HEK293 (cell line): ENCODE data around the gene ABTB2.
A peak's percentile ranks its signal among the peaks of the same experiment; 100 is the strongest.

Experiments
- CTCF ChIA-PET: fragments of 350-600 bp; formaldehyde crosslinking; extraction: SDS; loops from one replicate; lab custom pipeline; 2021; ENCODE audit warnings: antibody characterized with exemption; lab: Yijun Ruan, JAX
- POLR2A ChIA-PET: fragments of 300-600 bp; formaldehyde crosslinking; extraction: SDS; loops from one replicate; lab custom pipeline; 2020; ENCODE audit warnings: antibody characterized with exemption, inconsistent platforms; lab: Yijun Ruan, JAX
- H3K27ac ChIP-seq: fragments of 200-500 bp; sonication (Bioruptor generic); 2 replicates; pipeline ENCODE4 v1.5.1; 2014; ENCODE audit warnings: low read depth, low read length, control low read depth, inconsistent platforms; ENCODE audit errors: extremely low read depth
- H3K36me3 ChIP-seq, 2 experiments: fragments of 200-500 bp in 1 of 2; sonication (Bioruptor generic) in 1 of 2; 1 replicate in 1 of 2; 2 replicates in 1 of 2; pipeline ENCODE4 v1.5.1; 2014 to 2017; ENCODE audit warnings: inconsistent platforms in 2 of 2, low read length in 2 of 2; ENCODE audit not compliant: control insufficient read depth in 2 of 2, insufficient read depth in 1 of 2
- H3K4me1 ChIP-seq: fragments of 200-500 bp; sonication (Bioruptor generic); 2 replicates; pipeline ENCODE4 v1.5.1; 2014; ENCODE audit warnings: mild to moderate bottlenecking, low read length, inconsistent platforms; ENCODE audit not compliant: control insufficient read depth, insufficient read depth
- H3K4me3 ChIP-seq: 2 replicates; pipeline ENCODE4 v1.5.1; 2011; ENCODE audit warnings: low read depth, mild to moderate bottlenecking, control low read depth, low read length, moderate library complexity
- H3K9me3 ChIP-seq: fragments of 200-500 bp; sonication (Bioruptor generic); 2 replicates; pipeline ENCODE4 v1.5.1; 2014; ENCODE audit warnings: low read depth, low read length, inconsistent platforms; ENCODE audit not compliant: control insufficient read depth, insufficient read depth
- EGR2 ChIP-seq: fragments of 450-650 bp; formaldehyde crosslinking; IDR thresholded peaks from 2 replicates; pipeline ENCODE4 v1.5.1; 2016; ENCODE audit warnings: low read depth, missing biosample characterization, missing genetic modification characterization
- HOXC10 ChIP-seq: sonication (generic); formaldehyde crosslinking; IDR thresholded peaks from 2 replicates; pipeline ENCODE4 v1.8.1; 2023; ENCODE audit warnings: mild to moderate bottlenecking, missing genetic modification reagents
- HOXD13 ChIP-seq: sonication (generic); formaldehyde crosslinking; IDR thresholded peaks from 2 replicates; pipeline ENCODE4 v1.8.0; 2022; ENCODE audit warnings: missing genetic modification reagents, borderline replicate concordance
- IKZF3 ChIP-seq: fragments of 450-650 bp; IDR thresholded peaks from 2 replicates; pipeline ENCODE4 v1.5.0; 2018; ENCODE audit warnings: missing biosample characterization, mild to moderate bottlenecking, missing genetic modification characterization, moderate library complexity
- OSR2 ChIP-seq: fragments of 450-650 bp; formaldehyde crosslinking; IDR thresholded peaks from 2 replicates; pipeline ENCODE4 v1.5.1; 2016; ENCODE audit warnings: missing biosample characterization, missing genetic modification characterization
- SCRT2 ChIP-seq: fragments of 450-650 bp; formaldehyde crosslinking; IDR thresholded peaks from 2 replicates; pipeline ENCODE4 v1.5.1; 2016; ENCODE audit warnings: missing biosample characterization, missing genetic modification characterization
- TCF7L2 ChIP-seq: IDR thresholded peaks from 2 replicates; pipeline ENCODE4 v1.6.1; 2011; ENCODE audit warnings: low read depth, mild to moderate bottlenecking, inconsistent platforms, low read length, moderate library complexity, borderline replicate concordance
- YY1 ChIP-seq: fragments of 450-650 bp; formaldehyde crosslinking; IDR thresholded peaks from 2 replicates; pipeline ENCODE4 v1.5.1; 2018; ENCODE audit warnings: missing biosample characterization, missing genetic modification characterization
- ZFHX2 ChIP-seq: fragments of 450-650 bp; formaldehyde crosslinking; conservative IDR thresholded peaks from 2 replicates; pipeline ENCODE4 v1.5.1; 2016; ENCODE audit warnings: missing biosample characterization, missing genetic modification characterization
- ZNF157 ChIP-seq: fragments of 450-650 bp; formaldehyde crosslinking; IDR thresholded peaks from 2 replicates; pipeline ENCODE4 v1.5.1; 2016; ENCODE audit warnings: missing biosample characterization, missing genetic modification characterization
- ZNF335 ChIP-seq: fragments of 450-650 bp; formaldehyde crosslinking; conservative IDR thresholded peaks from 2 replicates; pipeline ENCODE4 v1.5.1; 2016; ENCODE audit warnings: missing biosample characterization, missing genetic modification characterization
- ZNF341 ChIP-seq: fragments of 450-650 bp; formaldehyde crosslinking; IDR thresholded peaks from 2 replicates; pipeline ENCODE4; 2016; ENCODE audit warnings: low read depth, missing biosample characterization, missing genetic modification characterization
- ZNF366 ChIP-seq: fragments of 450-650 bp; formaldehyde crosslinking; conservative IDR thresholded peaks from 2 replicates; pipeline ENCODE4 v1.5.1; 2016; ENCODE audit warnings: missing biosample characterization, missing genetic modification characterization
- ZNF521 ChIP-seq: fragments of 450-650 bp; formaldehyde crosslinking; IDR thresholded peaks from 2 replicates; pipeline ENCODE4 v1.5.1; 2017; ENCODE audit warnings: missing biosample characterization, mild to moderate bottlenecking, missing genetic modification characterization
- ZNF555 ChIP-seq: fragments of 450-650 bp; formaldehyde crosslinking; conservative IDR thresholded peaks from 2 replicates; pipeline ENCODE4 v1.5.1; 2017; ENCODE audit warnings: missing biosample characterization, mild to moderate bottlenecking, missing genetic modification characterization, inconsistent platforms
- ZNF571 ChIP-seq: fragments of 450-650 bp; formaldehyde crosslinking; IDR thresholded peaks from 2 replicates; pipeline ENCODE4 v1.5.0; 2017; ENCODE audit warnings: missing biosample characterization, missing genetic modification characterization
- ZNF621 ChIP-seq: fragments of 450-650 bp; formaldehyde crosslinking; IDR thresholded peaks from 2 replicates; pipeline ENCODE4 v1.5.1; 2017; ENCODE audit warnings: missing biosample characterization, missing genetic modification characterization
- ZNF624 ChIP-seq: fragments of 450-650 bp; formaldehyde crosslinking; IDR thresholded peaks from 2 replicates; pipeline ENCODE4 v1.5.1; 2017; ENCODE audit warnings: missing biosample characterization, missing genetic modification characterization
- ZNF629 ChIP-seq: fragments of 450-650 bp; formaldehyde crosslinking; IDR thresholded peaks from 2 replicates; pipeline ENCODE4 v1.5.1; 2017; ENCODE audit warnings: missing biosample characterization, missing genetic modification characterization
- ZNF660 ChIP-seq: fragments of 450-650 bp; IDR thresholded peaks from 2 replicates; pipeline ENCODE4 v1.5.1; 2018; ENCODE audit warnings: missing biosample characterization, mild to moderate bottlenecking, missing genetic modification characterization
- ZNF707 ChIP-seq: fragments of 450-650 bp; formaldehyde crosslinking; IDR thresholded peaks from 2 replicates; pipeline ENCODE4 v1.5.1; 2016; ENCODE audit warnings: missing biosample characterization, missing genetic modification characterization
- ZSCAN23 ChIP-seq: fragments of 450-650 bp; formaldehyde crosslinking; IDR thresholded peaks from 2 replicates; pipeline ENCODE4 v1.5.1; 2016; ENCODE audit warnings: missing biosample characterization, missing genetic modification characterization
- ZXDB ChIP-seq: fragments of 450-650 bp; formaldehyde crosslinking; IDR thresholded peaks from 2 replicates; pipeline ENCODE4 v1.5.1; 2016; ENCODE audit warnings: missing biosample characterization, missing genetic modification characterization
- TF ChIP-seq, protein P1 (sequence below): fragments of 450-650 bp; formaldehyde crosslinking; IDR thresholded peaks from 2 replicates; pipeline ENCODE4 v1.5.1; 2016; ENCODE audit warnings: missing biosample characterization, missing genetic modification characterization
- TF ChIP-seq, protein P2 (sequence below): fragments of 450-650 bp; formaldehyde crosslinking; IDR thresholded peaks from 2 replicates; pipeline ENCODE4 v1.5.0; 2017; ENCODE audit warnings: missing biosample characterization, missing genetic modification characterization, borderline replicate concordance
- TF ChIP-seq, protein P3 (sequence below): fragments of 450-650 bp; formaldehyde crosslinking; IDR thresholded peaks from 2 replicates; pipeline ENCODE4 v1.5.1; 2017; ENCODE audit warnings: missing biosample characterization, missing genetic modification characterization
- TF ChIP-seq, protein P4 (sequence below): fragments of 450-650 bp; formaldehyde crosslinking; IDR thresholded peaks from 2 replicates; pipeline ENCODE4 v1.5.1; 2016; ENCODE audit warnings: missing biosample characterization, missing genetic modification characterization
- TF ChIP-seq, protein P5 (sequence below): fragments of 450-650 bp; formaldehyde crosslinking; IDR thresholded peaks from 2 replicates; pipeline ENCODE4 v1.5.1; 2016; ENCODE audit warnings: missing biosample characterization, missing genetic modification characterization

Gene ABTB2

DNA sequence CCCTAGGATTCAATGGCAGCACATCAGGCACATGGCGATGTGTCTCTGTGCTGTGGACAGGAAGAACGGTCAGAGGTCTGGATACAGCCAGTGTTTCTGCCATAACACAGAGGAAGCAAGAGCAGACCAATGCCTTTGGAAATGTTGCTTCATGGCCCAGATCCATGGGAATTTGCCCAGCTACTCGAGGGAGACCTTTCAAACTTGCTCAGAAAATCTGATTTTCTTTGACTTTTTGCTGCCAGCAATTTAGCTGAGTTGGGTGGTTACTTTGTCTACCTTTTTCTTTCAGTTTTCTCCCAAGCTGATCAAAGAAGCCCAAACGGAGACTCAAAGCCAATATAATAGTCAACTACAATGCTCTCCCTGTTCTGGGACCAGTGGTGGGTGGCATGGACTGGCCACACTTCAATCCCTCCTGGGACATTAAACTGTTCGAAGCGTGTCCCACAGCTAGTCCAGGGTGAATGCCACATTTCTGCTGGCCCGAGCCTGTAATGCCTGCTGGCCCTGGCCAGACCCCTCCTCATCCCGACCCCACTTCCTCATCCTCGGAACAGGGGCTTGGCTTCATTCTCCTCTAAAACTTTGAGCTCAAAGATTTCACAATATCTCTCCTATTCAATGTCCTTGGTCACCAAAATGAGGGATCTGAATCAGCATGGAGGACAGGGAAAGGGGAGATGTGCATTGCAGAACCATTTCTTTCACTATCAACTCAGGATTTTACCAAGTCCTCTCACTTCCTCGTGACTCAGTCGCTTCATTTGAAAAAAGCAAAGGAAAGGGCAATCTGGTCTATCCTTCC, 93.3 kb downstream of the ABTB2 start:
- no peaks in the 10 kb centered on the region for H3K36me3 ChIP-seq
- ChIA-PET CTCF (interaction anchor here (0.6 to 1.0 kb wide), 3 partner anchors 11 to 179 kb away, joined by 3 read pairs; no protein-coding TSS in a partner anchor), POLR2A (no interaction called here)
- H3K27ac ChIP-seq: no peak overlapping the region; the same call in 1 of the 2 replicates
- H3K9me3 ChIP-seq: no peaks in the 10 kb centered on the region
- TF ChIP-seq ZNF624 (tag by site-specific recombination) (no peak), ZNF571 (tag by site-specific recombination) (no peak), ZNF335 (tag by site-specific recombination) (no peak), EGR2 (tag by site-specific recombination) (no peak), OSR2 (tag by site-specific recombination) (no peak), HOXC10 (CRISPR knock-in tag) (no peak), TCF7L2 (no peak), IKZF3 (tag by site-specific recombination) (no peak), HOXD13 (CRISPR knock-in tag) (no peak), ZNF521 (tag by site-specific recombination) (no peak), YY1 (tag by site-specific recombination) (no peak)
- TF ChIP-seq, protein P1, sequence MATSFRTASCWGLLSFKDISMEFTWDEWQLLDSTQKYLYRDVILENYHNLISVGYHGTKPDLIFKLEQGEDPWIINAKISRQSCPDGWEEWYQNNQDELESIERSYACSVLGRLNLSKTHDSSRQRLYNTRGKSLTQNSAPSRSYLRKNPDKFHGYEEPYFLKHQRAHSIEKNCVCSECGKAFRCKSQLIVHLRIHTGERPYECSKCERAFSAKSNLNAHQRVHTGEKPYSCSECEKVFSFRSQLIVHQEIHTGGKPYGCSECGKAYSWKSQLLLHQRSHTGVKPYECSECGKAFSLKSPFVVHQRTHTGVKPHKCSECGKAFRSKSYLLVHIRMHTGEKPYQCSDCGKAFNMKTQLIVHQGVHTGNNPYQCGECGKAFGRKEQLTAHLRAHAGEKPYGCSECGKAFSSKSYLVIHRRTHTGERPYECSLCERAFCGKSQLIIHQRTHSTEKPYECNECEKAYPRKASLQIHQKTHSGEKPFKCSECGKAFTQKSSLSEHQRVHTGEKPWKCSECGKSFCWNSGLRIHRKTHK (tag by site-specific recombination): no peak
- TF ChIP-seq, protein P2, sequence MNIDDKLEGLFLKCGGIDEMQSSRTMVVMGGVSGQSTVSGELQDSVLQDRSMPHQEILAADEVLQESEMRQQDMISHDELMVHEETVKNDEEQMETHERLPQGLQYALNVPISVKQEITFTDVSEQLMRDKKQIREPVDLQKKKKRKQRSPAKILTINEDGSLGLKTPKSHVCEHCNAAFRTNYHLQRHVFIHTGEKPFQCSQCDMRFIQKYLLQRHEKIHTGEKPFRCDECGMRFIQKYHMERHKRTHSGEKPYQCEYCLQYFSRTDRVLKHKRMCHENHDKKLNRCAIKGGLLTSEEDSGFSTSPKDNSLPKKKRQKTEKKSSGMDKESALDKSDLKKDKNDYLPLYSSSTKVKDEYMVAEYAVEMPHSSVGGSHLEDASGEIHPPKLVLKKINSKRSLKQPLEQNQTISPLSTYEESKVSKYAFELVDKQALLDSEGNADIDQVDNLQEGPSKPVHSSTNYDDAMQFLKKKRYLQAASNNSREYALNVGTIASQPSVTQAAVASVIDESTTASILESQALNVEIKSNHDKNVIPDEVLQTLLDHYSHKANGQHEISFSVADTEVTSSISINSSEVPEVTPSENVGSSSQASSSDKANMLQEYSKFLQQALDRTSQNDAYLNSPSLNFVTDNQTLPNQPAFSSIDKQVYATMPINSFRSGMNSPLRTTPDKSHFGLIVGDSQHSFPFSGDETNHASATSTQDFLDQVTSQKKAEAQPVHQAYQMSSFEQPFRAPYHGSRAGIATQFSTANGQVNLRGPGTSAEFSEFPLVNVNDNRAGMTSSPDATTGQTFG (tag by site-specific recombination): no peak
- TF ChIP-seq, protein P3, sequence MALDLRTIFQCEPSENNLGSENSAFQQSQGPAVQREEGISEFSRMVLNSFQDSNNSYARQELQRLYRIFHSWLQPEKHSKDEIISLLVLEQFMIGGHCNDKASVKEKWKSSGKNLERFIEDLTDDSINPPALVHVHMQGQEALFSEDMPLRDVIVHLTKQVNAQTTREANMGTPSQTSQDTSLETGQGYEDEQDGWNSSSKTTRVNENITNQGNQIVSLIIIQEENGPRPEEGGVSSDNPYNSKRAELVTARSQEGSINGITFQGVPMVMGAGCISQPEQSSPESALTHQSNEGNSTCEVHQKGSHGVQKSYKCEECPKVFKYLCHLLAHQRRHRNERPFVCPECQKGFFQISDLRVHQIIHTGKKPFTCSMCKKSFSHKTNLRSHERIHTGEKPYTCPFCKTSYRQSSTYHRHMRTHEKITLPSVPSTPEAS: no peak
- TF ChIP-seq, protein P4, sequence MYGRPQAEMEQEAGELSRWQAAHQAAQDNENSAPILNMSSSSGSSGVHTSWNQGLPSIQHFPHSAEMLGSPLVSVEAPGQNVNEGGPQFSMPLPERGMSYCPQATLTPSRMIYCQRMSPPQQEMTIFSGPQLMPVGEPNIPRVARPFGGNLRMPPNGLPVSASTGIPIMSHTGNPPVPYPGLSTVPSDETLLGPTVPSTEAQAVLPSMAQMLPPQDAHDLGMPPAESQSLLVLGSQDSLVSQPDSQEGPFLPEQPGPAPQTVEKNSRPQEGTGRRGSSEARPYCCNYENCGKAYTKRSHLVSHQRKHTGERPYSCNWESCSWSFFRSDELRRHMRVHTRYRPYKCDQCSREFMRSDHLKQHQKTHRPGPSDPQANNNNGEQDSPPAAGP (tag by site-specific recombination): no peak
- no peak overlapping the region for H3K4me3 ChIP-seq
- peaks cover 9% of the 10 kb centered on the region for H3K4me1 ChIP-seq

DNA sequence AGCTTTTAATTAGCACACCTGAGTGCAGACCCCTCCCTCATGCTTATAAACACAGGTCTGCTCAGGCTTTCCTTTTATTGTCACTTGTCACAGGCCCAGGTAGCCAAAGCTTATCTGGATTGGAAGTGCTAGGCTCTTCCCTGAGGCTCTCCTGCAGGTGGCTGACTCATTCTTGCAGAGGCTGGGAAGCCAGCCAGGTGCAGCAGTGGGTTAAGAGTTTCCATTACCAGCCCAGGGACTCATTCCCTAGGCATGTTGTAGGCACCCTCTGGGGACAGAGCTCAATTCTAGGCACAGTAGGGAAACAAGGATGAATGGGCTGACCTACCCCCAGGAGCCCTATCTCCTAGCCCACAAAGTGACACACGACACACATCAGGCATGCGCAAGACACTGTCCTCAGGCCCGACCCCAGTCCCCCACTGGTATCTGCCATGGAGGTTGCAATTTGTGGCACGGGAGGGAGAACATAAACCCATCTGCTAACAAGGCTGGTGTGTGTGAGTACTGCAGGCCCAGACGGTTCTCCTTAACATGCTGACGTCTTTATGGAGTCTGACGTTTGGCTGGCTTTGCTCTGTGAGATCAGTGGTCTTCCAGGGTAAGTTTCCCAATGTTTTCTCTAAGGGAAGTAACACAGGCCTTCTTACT, 94.2 kb downstream of the ABTB2 start:
- CTCF ChIA-PET: interaction anchor here (0.5 to 1.0 kb wide), 2 partner anchors 12 to 102 kb away, joined by 3 to 4 read pairs; no protein-coding TSS in a partner anchor
- Histone ChIP-seq H3K27ac (no peak overlapping the region; the same call in 1 of the 2 replicates), H3K4me1 (peaks cover 9% of the 10 kb centered on the region), H3K9me3 (no peaks in the 10 kb centered on the region), H3K36me3 (no peaks in the 10 kb centered on the region), H3K4me3 (no peak overlapping the region)
- POLR2A ChIA-PET: interaction anchor here (2.9 kb wide), 1 partner anchor 13 kb away, joined by 6 read pairs; no protein-coding TSS in a partner anchor
- no peak for TF ChIP-seq ZNF707
- TF ChIP-seq SCRT2: peak; percentile 44
- TF ChIP-seq ZNF366 (tag by site-specific recombination): peak; percentile 63
- TF ChIP-seq ZNF571 (tag by site-specific recombination): no peak
- TF ChIP-seq ZNF555 (tag by site-specific recombination): no peak
- no peak for TF ChIP-seq ZNF621 (tag by site-specific recombination)
- TF ChIP-seq TCF7L2: no peak
- peak; percentile 36 for TF ChIP-seq ZNF341 (tag by site-specific recombination)
- TF ChIP-seq ZNF629 (tag by site-specific recombination): peak; percentile 70; the same call in 1 of the 2 replicates
- TF ChIP-seq ZNF157 (tag by site-specific recombination): no peak
- TF ChIP-seq ZXDB (tag by site-specific recombination): peak; percentile 50; the same call in 1 of the 2 replicates
- TF ChIP-seq, protein P5, sequence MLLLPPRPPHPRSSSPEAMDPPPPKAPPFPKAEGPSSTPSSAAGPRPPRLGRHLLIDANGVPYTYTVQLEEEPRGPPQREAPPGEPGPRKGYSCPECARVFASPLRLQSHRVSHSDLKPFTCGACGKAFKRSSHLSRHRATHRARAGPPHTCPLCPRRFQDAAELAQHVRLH: peak; percentile 56; the same call in 1 of the 2 replicates
- no peak for TF ChIP-seq ZFHX2 (tag by site-specific recombination)
- no peak for TF ChIP-seq ZSCAN23
- TF ChIP-seq ZNF660 (tag by site-specific recombination): no peak
